HG03159 (cell line): ENCODE data around the gene GBX2.

ENCODE experiments used
- ATAC-seq: cut with Tn5 transposase; IDR thresholded peaks from one replicate; pipeline ENCODE4 v1.9.1; 2021; ENCODE audit warnings: mild to moderate bottlenecking, moderate library complexity; ENCODE audit not compliant: unreplicated experiment

GBX2 gene

DNA sequence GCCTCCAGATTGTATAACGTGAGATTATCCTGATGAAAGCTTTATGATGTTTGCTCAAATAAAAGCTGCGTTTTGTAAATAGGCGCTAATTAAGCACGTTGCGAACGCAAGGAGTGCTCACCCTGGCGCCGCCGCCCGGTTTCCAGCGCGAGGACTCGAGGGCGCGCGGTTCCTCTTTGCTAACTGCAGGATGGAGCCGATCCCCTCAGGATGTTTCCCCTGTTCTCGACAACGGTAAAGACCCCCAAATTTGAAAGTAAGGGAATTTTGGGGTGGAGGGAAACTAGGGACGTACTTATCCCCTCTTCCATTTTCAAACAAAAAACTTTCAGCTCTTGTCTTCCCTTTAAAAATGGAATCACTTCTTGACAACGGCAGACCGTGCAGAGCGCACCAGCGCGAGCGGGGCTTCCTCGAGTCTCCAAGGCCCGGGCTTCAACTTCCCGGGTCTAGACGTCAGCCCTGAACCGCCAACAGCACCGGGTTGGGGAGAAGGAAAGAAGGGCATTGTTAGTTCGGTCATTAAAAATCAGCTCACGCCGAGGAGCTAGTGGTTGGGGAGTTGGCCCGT is 1.1 kb upstream of the GBX2 start:
- ATAC-seq, result no peak

DNA sequence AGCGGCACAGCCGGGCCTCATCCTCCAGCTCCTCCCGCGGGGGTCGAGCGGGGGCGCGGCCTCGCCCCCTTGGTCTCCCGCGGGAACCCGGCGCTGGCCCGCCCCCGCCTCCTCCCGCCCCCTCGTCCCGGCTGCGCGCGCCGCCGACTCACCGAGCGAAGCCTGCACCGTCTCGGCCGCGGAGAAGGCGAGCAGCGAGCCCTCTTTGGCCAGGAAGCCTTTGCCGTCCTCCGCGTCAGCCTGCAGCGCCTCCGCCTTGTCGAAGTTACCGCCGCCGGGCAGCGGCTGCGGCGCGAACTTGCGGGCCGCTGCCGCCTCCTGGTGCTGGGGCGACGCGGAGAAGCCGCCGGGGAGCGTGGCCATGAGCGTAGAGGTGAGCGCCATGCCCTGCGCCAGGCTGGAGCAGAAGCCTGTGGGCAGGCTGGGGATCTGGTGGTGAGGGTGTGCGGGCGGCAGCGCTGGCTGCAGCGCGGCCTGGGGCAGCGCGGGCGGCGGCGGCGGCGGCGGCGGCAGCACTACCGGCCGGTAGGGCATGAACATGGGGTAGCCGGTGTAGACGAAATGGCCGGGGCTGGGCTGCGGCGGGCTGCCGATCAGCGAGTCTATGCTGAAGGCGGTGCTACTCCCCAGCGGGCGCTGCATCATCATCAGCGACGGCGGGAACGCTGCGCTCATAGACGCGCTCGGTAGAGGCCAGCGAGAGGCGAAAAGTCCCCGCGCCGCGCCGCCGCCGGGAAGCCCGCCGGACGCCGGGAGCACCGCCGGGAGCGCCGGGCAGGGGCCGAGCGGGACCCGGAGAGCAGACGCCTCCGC is 683 bp downstream of the GBX2 start:
- ATAC-seq, result no peak

DNA sequence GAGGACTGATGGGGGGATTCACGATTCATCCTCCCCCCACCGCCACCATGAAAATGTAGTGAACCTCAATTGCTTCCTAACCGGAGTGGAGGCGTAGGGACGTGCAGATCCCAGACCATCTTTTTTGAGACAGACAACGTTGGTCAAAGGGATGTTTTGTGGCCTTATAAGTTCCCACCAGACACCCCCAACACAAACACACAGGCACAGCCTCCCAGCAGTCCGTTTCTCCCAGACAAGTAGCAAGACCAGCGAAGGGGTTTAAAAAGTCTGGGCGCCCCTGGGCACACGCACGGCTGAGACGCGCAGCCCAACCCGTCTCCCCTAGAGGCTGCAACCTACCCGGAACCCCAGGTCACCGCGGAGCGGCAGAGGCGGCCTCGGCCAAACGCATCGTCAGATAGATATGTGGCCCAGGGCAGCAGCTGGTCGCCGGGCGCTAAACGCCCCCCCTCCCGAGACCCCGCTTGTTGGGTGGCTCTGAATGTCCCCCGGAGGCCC is 1.3 kb downstream of the GBX2 start:
- ATAC-seq, result no peak

DNA sequence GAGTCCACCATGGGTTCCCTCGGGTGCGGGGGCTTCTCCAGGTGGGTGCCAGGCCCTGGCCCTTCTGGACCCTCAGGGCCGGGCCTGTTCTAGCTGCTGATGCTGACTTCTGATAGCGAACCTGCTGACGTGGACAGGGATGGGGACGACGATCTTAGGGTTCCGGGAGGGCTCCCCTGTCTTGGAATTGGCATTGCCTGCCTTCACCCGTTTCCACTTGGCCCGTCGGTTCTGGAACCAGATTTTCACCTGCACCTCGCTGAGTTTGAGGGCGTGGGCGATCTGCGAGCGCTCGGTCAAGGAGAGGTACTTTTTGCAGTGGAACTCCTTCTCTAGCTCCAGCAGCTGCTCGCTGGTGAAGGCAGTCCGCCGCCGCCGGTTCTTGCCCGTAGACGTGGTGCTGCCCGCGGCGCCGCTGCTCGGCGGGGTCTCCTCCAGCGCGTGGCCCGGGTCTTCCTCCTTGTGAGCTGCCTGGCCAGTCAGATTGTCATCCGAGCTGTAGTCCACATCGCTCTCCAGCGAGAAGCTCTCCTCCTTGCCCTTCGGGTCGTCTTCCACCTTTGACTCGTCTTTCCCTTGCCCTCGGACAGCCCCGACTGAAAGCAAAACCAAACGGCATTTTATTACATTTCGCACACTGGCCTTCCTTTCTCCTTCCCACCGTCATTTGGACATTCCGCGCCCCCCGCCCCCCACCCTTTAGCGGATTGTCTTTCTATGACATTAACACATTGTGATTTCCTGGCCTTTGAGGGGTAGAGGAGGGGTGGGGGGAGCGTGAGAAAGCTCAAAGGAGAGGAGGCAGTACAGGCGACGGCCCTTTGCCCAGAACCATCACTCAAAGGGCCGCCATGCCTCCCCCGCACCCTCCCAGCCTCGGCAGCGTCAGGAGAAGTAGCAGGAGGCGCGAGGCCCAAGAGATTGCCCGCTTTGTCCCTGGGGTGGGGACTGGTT is 2.1 kb downstream of the GBX2 start:
- ATAC-seq, result no peak

DNA sequence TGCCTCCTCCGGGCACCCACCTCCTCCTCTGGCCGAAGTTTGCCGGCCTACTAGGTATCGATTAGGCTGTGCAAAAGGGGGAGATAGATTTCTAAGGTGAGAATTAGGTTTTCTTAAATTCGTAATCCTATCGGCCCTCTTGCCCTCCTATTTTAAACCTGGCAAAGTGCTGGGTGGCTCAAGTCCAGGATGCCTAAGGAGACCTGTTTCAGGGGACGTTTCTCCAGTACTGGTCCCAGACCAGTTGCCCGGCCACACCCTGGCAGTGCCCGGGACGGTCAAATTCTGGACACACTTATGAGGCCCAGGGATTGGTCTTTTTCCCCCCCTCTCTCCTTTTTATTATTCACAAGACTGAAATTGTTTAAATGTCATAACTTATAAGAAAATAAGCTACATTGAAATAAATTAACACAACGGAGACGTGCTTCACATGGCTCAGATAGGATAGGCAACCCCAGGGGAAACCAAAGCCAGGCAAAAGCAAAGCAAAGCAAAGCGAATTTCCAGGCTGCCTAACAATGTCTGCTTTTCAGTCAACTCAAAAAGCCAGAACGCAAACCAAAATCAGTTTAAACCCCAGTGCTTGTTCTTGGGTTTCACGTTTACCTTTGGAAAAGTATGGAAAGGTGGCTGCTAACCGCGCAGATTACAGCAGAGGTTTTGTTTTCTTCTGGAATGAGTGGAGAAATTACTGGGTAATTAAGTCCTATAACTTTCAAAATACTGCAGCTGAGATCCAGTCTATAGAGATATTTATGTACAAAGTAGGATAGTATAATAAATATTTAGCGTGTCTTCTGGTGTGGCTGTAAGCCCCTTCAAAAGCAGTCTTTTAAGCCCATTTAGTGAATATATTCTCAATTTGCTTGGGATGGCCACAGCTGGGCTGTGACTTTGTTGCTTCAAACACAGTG is 3.0 kb downstream of the GBX2 start:
- ATAC-seq, result no peak

DNA sequence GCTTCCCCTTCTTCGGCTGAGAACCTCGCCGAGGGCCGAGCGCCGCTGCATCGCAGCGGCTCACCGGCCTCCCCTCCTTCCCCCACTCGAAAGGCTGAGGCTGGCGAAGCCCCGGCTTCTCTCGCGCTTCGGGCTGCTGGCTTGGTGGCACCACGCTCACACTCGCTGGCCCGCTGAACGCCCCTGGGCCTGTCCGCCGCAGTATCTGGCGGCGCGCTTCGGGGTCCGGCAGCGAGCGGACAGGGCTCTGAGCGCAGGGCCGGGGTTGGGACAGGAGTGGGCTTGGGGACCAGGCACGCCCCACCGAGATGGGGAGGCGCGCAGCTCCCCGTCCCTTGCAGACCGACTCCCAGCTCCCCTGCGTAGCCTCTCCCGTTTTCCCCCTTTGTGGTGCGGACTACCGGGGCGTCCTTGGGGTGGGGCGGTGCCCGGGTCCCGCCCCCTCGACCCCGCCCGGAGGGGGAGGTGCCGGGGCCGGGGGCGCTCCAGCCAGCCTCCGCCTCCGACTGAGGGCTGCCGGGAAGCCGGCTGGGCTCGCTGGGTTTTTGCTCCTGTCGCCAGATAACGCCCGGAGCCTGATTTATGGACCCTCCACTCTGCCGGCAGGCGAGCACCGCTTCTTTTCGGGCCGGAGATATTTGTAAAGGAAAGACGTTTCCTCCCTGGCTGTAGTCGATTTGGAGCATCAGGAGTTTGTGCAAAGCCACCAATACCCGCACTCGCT is 3.8 kb downstream of the GBX2 start:
- no peak for ATAC-seq

DNA sequence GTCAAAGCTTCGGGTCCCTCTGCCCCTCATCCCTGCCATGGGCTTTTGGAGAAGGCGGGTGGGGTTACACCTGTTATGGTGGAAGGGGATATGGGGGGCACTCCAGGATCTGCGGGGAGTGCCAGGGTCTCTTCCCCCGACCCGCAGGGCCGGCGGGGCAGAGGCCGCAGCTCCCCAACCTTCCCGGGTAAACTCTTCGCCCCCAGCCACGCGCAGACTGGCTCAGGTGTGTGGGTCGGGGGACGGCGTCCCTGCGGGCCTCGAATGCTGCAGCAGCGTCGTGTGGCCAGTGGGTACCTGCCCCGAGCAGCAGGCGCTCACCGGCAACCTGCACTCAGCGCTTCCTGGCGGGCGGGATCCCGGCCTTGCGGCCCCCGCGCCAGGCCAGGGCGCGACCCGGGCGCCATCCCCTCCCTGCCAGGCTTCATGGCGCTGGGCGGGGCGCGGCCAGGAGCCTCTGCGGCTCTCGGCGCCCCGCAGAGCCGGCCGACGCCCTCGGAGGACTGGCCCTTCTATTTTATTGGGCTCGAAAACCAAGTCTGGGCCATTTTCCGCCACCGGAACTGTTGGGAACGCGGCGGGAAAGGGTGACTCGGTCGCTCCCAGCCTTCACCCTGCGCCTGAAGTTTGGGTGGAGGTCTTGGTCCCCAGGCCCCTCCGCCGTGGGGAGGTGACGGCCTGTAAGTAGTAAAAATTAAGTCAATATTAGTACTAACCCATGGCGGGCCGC is 4.5 kb downstream of the GBX2 start:
- ATAC-seq, result no peak

DNA sequence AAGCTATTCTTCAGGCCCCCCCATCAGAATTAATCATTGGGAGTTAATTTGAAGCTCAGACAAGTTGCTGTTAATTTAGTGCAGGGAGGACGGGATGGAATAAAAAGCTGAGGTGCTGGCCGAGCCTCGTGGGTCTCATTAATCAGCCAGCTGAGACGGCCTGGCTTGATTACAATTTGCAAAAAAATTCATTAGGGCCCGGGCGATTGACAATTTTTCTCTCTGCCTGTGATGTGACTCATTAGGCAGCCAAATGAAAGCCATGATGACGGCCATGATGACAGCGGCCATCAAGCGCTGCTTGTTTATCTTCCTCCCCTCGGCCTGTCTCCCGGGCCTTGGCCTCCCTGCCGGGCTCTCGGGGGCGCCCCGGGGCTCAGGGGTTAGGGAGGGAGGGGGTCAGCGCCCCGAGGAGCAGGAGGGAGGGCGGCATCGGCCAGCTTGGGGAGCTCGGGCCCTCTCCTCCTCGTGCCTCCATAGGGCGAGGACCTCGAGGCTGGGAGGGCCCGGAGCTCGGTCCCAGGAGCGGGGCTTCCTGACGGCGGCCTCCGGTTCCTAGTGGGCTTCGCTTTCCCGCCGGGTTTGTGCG is 5.2 kb downstream of the GBX2 start:
- no peak for ATAC-seq

DNA sequence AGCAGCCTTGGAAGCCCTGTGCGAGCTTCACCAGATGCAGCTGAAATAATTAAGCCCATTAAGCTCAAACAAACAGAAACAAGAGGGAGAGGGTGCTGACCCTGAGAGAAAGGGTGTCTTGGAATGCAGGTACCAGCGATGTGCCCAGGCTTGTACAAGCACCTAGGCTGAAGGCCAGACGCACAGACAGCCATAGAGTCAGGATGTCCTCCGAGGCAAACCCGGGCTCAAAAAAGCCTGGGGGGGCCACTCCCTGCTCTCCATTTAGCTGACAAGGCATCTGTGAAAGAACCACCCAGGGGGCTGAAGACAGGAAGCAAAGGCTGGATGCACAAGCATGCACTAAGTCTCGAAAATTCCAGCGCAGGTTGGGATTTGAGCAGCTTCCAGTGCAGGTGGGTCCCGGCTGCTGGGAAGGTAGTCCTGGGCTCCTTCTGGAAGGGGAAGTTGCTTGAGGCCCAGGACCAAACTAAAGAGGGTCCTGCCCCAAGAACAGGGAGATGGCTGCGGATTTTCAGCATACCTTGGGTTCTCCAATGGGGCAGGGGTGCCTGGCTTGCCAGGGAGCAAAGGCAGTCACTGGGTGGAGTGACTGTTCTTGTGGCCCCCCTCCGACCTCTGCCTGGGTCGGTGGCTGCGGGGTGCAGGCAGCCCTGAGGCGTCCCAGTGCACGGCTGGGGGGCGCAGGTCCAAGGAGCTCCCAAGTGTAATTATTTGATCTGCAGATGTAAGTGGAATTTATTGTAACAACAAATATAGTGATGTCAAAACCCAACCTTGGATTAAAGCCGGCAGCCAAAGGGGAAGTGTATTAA is 5.9 kb downstream of the GBX2 start:
- ATAC-seq, result no peak

DNA sequence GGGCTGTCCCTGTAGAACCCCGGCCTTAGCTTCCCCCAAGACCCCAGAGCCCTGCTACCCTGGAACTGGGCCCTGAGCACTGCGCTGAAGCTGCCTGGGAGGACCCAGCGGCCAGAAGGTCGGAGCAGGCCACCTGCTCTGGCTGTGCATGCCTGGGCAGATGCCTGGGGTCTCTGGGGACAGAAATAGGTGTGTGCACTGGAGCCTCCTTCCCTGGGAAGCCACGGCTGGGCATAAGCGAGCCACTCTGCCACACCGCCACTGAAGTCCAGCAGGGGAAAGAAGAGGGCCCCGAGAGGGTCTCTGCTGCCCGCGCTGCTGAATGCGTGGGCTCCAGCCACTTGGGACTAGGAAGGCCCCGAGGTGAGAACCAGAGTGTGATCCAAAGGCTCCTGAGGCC is 6.7 kb downstream of the GBX2 start:
- no peak for ATAC-seq

DNA sequence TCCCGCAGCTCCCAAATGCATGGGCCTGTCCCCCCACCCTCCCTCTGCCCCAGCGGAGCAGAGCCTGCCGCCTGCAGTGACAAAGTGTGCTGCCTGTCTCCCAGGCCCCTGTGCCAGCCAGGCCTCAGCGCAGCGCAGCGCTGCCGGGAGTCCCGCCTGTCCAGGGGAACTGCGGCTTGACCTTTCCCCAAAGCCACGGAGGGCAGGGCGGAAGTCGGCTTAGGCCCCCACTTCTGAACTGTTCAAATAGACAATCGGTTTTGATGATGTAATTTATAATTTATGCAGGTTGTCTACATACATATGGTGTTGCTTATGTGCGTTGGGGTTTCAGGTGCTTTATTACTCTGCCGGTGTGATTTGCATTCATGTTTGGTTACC is 7.1 kb downstream of the GBX2 start:
- ATAC-seq, result no peak

DNA sequence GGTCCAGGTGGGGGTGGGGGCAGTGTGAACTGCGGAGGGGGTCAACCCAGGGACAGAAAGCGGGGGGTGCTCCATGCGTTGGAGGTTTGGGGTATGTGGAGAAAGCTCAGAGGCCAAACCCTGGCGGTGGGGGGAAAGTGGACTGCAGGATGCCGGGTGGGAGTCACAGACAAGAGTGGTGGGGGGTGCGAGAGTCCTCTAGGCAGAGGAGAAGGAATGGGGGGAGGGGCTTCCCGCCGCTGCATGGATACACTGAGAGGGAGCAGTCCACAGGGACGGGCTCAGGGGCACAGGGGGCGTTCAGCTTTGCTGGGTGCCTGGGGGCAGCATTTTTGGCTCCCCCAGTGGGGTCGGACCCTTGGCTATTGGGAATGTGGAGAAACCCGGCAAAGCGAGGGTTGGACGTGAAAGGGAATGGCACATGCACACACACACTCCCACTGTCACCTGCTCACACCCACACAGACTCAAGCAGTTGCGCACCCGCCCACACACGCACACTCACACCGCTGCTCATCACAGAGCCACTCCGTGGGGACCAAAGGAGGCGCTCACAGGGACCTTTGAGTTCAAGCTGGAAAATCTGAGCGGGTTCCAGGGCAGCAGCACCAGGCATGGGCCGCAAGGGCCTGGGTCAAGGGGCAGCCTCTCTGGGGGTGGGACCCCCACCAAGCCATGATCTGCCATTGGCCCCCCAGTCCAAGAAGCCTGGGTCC is 7.7 kb downstream of the GBX2 start:
- ATAC-seq, result no peak

DNA sequence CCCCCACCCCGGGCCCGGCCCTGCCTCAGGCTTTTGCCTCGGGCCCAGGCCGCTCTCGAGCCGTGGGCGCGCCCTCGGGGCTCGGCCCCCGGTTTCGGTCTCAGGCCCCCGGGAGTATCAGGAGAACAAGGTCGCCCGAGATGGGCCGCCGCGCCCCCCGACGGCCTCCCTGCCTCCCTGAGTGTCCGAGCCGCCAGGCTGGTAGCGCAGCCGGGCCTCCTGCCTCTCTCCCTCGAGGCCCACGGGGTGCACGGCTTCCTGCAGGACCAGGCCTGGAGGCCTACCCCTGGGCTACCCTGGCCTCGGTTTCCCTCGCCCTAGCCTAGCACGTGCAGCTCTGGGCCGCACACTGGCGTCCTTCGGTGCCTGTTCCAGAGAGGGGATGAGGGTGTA is 8.4 kb downstream of the GBX2 start:
- ATAC-seq, result no peak

DNA sequence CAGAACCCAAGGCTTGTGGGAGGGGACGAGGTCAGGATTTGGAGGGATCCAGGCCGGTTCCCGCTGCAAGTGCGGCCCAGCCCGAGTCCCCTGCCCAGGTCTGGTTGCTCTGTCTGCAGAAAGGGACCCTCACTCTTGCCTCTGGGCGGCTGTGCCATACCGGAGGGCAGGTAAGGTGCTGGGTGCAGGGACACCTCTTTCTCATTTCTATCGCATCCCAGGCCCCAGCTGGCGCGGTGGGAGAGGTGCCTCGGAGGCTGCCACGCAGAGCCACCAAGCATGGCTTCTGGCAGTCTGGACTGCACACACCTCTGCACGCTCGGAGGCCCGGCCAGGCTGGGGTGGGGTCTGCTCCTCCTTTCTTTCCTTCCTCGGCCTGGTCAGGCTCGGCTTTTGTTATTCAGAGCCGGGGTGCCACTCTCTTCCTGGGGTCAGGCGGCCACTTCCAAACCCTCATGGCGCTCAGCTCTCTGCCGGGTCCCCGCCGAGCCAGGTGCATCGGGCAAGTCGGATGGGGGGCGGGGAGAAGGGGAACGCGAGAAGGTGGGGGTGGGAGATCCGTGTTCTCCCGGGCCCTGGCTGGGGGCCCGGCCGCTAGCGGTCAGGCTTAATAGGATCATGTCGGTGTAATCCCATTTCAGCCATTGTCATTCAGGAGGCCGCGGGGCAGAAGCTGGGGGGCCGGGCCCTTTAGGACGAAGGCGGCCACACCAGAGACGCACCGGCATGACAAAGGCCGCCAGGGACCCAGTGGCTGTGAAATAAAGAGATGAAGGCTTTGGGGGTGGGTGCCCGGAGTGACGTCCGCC is 9.0 kb downstream of the GBX2 start:
- ATAC-seq, result no peak

DNA sequence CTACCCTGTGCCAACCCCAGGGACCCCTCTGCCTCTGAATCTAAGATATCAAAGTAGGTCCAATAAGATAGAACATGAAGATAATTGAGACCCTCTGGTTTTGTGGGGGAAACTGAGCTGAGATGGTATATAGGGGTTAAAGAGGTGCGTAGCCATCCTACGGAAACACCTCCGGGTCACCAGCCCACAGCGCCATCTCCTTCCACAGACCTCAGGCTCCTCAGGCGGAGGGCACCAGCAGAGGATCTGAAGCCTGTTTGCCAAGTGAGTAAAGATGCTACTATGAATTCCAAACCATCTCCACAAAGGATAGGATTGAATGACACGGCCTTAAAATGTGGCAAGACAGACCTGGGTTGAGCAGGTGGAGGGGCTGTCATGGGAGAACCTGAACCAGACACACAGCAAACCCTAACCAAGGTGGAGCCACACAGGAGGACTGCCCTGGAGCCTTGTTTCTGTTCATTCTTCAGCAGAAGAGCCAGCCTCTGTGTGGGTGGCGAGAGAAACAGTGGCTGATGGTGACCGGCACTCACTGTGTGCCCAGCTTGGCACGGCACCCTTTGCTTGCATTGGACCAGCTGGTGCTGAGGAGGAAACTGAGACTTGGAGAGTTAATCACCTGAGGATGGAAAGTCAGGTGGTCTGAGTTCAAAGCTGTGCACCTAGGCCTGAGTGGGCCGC is 10.2 kb downstream of the GBX2 start:
- ATAC-seq, result no peak

DNA sequence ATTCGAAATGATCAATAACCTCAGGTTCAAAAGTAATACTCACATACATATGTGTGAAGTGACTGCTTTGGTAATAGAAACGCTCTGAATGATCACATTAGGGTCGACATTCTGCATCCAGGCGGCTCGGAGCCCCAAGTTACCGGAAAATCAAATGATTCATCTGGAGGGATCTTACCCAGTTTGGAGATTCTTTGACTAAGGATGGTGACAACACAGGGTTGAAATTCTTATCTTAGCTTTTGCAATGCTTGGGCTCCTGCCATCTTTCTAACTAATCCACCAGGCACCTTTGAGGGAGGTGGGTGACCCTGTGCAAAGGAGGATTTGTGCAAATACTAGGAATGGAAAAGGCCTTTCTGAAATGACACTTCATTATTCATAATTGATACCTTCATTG is 10.8 kb downstream of the GBX2 start:
- ATAC-seq, result no peak
